Measurements from ENCODE around the gene PPP6R2. TPM values are rescaled to one million over a fixed set of nuclear protein-coding genes. Genes with fewer than 3 reads are reported as not detected.

The PPP6R2 gene
- total and polyA plus RNA-seq, 2 of the 8 experiments (the other 6 are each of a cell fraction or from before 2014, with no cell fraction given) = 25.0 to 32.2 TPM

GRCh38 chr22:50479721-50480120 lies 136.6 kb downstream of the PPP6R2 start:
- Histone ChIP-seq H3K9me3 (ENCODE audit: insufficient read depth in 2 of 2, low read depth in 1 of 2, low read length in 1 of 2) (no peaks in the 10 kb centered on the region), H3K4me1 (replicated peaks in 1 of 4; ENCODE audit: control insufficient read depth in 3 of 4, insufficient read depth in 4 of 4, low read length in 3 of 4) (peaks cover 0 to 12% (median 5%) of the 10 kb centered on the region in 4 experiments; a peak in 5 of 7 replicates), H3K27me3 (replicated peaks in 1 of 4; ENCODE audit: control insufficient read depth in 3 of 4, extremely low read depth in 1 of 4, insufficient read depth in 3 of 4, low read length in 3 of 4) (peaks cover 1 to 22% (median 13%) of the 10 kb centered on the region in 4 experiments; a peak in 6 of 7 replicates), H2BK12ac (ENCODE audit: low read depth, low read length) (peak overlapping the region; percentile 12; the same call in 1 of the 2 replicates), H3K4me3 (ENCODE audit: extremely low read depth in 1 of 4, insufficient read depth in 2 of 4, low read depth in 3 of 4, low read length in 4 of 4) (no peak overlapping the region), H3K23me2 (ENCODE audit: low read depth, low read length) (peaks cover 7% of the 10 kb centered on the region; the same call in 1 of the 2 replicates), H3K23ac (ENCODE audit: insufficient read length) (no peak overlapping the region), H4K8ac (ENCODE audit: extremely low read depth, insufficient read depth, low read length) (peak overlapping the region; percentile 28; the same call in 1 of the 2 replicates), H3K9ac (replicated peaks in 1 of 4; ENCODE audit: extremely low read depth in 1 of 4, low read depth in 3 of 4, low read length in 3 of 4) (no peak overlapping the region), H3K4me2 (ENCODE audit: insufficient read depth in 1 of 2, low read depth in 2 of 2, low read length in 2 of 2) (no peak overlapping the region), H3K18ac (ENCODE audit: extremely low read depth, low read length) (no peak overlapping the region), H2BK20ac (ENCODE audit: low read length) (no peak overlapping the region), H2BK120ac (replicated peaks; ENCODE audit: low read depth, low read length) (no peak overlapping the region), H3K79me2 (ENCODE audit: control insufficient read depth in 1 of 2, insufficient read depth in 2 of 2, low read length in 2 of 2) (no peaks in the 10 kb centered on the region), H2AFZ (ENCODE audit: low read length) (no peak overlapping the region), H3K14ac (ENCODE audit: insufficient read length) (no peak overlapping the region), H3K79me1 (ENCODE audit: low read depth, low read length) (no peaks in the 10 kb centered on the region), H2BK5ac (ENCODE audit: low read depth, low read length) (no peak overlapping the region; the same call in 1 of the 2 replicates), H2AK5ac (ENCODE audit: low read depth, low read length) (no peak overlapping the region), H3K56ac (replicated peaks; ENCODE audit: insufficient read length, low read depth, low read length) (no peak overlapping the region), H3K27ac (ENCODE audit: low read depth, low read length) (no peak overlapping the region), H4K5ac (ENCODE audit: insufficient read length, low read depth, low read length) (no peak overlapping the region), H3K36me3 (ENCODE audit: control insufficient read depth in 2 of 4, insufficient read depth in 4 of 4, low read length in 3 of 4) (0 out of 8 replicates have a peak, but pooled peaks cover 0 to 2% (median 0%) of the 10 kb centered on the region in 4 experiments), H4K20me1 (replicated peaks in 1 of 2; ENCODE audit: control insufficient read depth in 1 of 2, insufficient read depth in 2 of 2, low read length in 2 of 2) (peaks cover 0 to 3% of the 10 kb centered on the region in 2 experiments), H3K4ac (replicated peaks; ENCODE audit: insufficient read length, low read depth, low read length) (no peak overlapping the region), H2BK15ac (ENCODE audit: low read length) (0 out of 2 replicates have a peak overlapping the region, but pooled peaks have one; percentile 34), H4K91ac (replicated peaks; ENCODE audit: insufficient read length, low read length) (no peak overlapping the region)
- ChIA-PET CTCF (ENCODE audit: partially characterized antibody) (interaction anchor here (0.7 to 2.0 kb wide), 4 partner anchors 9 to 19 kb away, joined by 3 to 10 read pairs (median 4); no protein-coding TSS in a partner anchor), POLR2A (ENCODE audit: partially characterized antibody) (interaction anchor here (1.3 kb wide), 1 partner anchor 10 kb away, joined by 4 read pairs; no protein-coding TSS in a partner anchor)
- WGBS, 2 experiments (ENCODE audit: extremely low coverage in 1 of 2, insufficient coverage in 1 of 2, insufficient read length in 1 of 2, insufficient replicate concordance in 2 of 2, low coverage in 1 of 2, low lambda C conversion rate in 2 of 2, missing lambda C conversion rate in 1 of 2) = 89% methylated on average over 9 of the region's 11 CpGs; no CpG with 5 or more reads in 1 of the 2 experiments
- DNase-seq (ENCODE audit: low read depth in 1 of 2, low spot score in 2 of 2) (no peak), FAIRE-seq (no peak)
